Progenitor cell of endocrine pancreas (in vitro differentiated cells): ENCODE data around the gene NDUFC2. TPM values are rescaled to one million over a fixed set of nuclear protein-coding genes. Genes with fewer than 3 reads are reported as not detected.

Experiments used
- DNase-seq: peaks from one replicate; pipeline ENCODE4 v3.0.0; 2021; ENCODE audit warnings: low spot score; ENCODE audit not compliant: unreplicated experiment
- H3K27ac Mint-ChIP-seq: 2 replicates; pipeline ENCODE4 v1.8.0; 2021; ENCODE audit warnings: mild to moderate bottlenecking, moderate library complexity, mixed read lengths
- H3K27me3 Mint-ChIP-seq: 2 replicates; pipeline ENCODE4 v1.8.0; 2021; ENCODE audit warnings: mixed read lengths
- H3K36me3 Mint-ChIP-seq: 2 replicates; pipeline ENCODE4 v1.8.0; 2022; ENCODE audit warnings: mixed read lengths; ENCODE audit not compliant: insufficient read depth
- H3K4me1 Mint-ChIP-seq: 2 replicates; pipeline ENCODE4 v1.8.0; 2021; ENCODE audit warnings: low read depth, mixed read lengths
- H3K4me3 Mint-ChIP-seq: 2 replicates; pipeline ENCODE4 v1.8.0; 2021; ENCODE audit warnings: low read depth, mild to moderate bottlenecking, moderate library complexity, mixed read lengths
- H3K9me3 Mint-ChIP-seq: 2 replicates; pipeline ENCODE4 v1.8.0; 2021; ENCODE audit warnings: low read depth, mixed read lengths
- total RNA-seq: library from RNA; stranded (reverse); gene quantifications from 2 replicates; pipeline ENCODE4 v1.2.1, GENCODE V29; 2021
- TF ChIP-seq, protein P1 (sequence below): fragments of 200-600 bp; sonication (generic); IDR thresholded peaks from one replicate; pipeline ENCODE4 v1.5.0; 2021; ENCODE audit warnings: antibody characterized with exemption, mild to moderate bottlenecking; ENCODE audit not compliant: unreplicated experiment

The NDUFC2 gene
- total RNA-seq, 1 donor from 2014 or later, result 177 TPM

DNA sequence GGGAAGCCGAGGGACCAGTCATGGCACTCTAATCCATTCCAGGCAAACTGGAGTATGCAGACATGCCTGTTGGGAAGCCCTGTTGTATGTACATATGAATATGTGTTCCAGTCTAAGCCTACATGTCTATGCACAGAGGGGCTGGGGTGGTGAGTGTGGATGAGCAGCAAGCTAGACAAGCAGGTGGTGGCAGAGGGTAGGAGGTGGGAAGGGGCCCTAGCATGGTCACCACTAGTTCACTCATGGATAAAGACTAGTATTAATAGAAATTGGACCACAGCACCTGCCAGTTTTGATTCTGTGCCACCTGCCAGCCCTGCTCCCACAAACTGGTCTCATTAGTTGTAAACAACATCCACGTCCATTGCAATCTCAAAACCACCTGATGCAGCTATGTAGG is 14.5 kb downstream of the NDUFC2 start:
- H3K36me3 Mint-ChIP-seq, result peaks cover 13% of the 10 kb centered on the region
- TF ChIP-seq, protein P1, sequence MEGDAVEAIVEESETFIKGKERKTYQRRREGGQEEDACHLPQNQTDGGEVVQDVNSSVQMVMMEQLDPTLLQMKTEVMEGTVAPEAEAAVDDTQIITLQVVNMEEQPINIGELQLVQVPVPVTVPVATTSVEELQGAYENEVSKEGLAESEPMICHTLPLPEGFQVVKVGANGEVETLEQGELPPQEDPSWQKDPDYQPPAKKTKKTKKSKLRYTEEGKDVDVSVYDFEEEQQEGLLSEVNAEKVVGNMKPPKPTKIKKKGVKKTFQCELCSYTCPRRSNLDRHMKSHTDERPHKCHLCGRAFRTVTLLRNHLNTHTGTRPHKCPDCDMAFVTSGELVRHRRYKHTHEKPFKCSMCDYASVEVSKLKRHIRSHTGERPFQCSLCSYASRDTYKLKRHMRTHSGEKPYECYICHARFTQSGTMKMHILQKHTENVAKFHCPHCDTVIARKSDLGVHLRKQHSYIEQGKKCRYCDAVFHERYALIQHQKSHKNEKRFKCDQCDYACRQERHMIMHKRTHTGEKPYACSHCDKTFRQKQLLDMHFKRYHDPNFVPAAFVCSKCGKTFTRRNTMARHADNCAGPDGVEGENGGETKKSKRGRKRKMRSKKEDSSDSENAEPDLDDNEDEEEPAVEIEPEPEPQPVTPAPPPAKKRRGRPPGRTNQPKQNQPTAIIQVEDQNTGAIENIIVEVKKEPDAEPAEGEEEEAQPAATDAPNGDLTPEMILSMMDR, result no peak
- no peaks in the 10 kb centered on the region for H3K9me3 Mint-ChIP-seq
- H3K27me3 Mint-ChIP-seq, result no peaks in the 10 kb centered on the region
- DNase-seq, result no peak
- H3K27ac Mint-ChIP-seq, result no peak overlapping the region
- H3K4me3 Mint-ChIP-seq, result no peak overlapping the region
- H3K4me1 Mint-ChIP-seq, result no peaks in the 10 kb centered on the region

DNA sequence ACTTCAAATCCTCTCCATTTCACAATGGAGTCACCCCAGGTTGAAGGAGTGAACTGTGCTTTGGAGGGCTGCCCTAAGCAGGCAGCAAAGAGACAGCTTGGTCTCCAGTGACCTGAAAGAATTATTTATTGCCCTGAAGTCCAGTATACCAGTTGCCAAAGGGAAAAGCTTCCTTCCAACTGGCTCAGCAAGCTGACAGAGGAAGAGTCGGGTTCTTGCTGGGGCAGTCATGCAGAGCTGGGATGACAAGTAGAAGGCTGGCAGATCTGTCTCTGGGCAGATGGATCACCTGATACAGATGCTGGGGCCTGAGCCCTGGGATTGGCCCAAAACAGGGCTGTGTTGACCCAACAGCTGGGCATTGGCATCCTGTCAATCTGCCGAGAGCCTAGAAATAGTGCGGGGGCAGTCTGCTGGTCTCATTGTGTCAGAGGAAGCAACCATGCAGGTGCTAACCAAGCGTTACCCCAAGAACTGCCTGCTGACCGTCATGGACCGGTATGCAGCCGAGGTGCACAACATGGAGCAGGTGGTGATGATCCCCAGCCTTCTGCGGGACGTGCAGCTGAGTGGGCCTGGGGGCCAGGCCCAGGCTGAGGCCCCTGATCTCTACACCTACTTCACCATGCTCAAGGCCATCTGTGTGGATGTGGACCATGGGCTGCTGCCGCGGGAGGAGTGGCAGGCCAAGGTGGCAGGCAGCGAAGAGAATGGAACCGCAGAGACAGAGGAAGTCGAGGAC is 16.1 kb downstream of the NDUFC2 start, which contains the start of gene THRSP:
Gene THRSP, plus strand, starts transcription at position 422 of the 742 bp plus-strand sequence. Its CDS starts 21 bp downstream, at position 443.
- DNase-seq, result no peak
- peaks cover 9% of the 10 kb centered on the region for H3K36me3 Mint-ChIP-seq

GRCh38 chr11:78062671-78063070 is 17.0 kb downstream of the NDUFC2 start:
- TF ChIP-seq, protein P1, result no peak
- Mint-ChIP-seq H3K27ac (no peak overlapping the region), H3K4me1 (no peaks in the 10 kb centered on the region)

More for the DNA sequence above, 16.1 kb downstream of the NDUFC2 start, which contains the start of gene THRSP:
- Mint-ChIP-seq H3K9me3 (no peaks in the 10 kb centered on the region), H3K27me3 (no peaks in the 10 kb centered on the region), H3K4me1 (no peaks in the 10 kb centered on the region), H3K27ac (no peak within 1 kb of the TSS), H3K4me3 (no peak within 1 kb of the TSS)
- TF ChIP-seq, protein P1, result no peak

DNA sequence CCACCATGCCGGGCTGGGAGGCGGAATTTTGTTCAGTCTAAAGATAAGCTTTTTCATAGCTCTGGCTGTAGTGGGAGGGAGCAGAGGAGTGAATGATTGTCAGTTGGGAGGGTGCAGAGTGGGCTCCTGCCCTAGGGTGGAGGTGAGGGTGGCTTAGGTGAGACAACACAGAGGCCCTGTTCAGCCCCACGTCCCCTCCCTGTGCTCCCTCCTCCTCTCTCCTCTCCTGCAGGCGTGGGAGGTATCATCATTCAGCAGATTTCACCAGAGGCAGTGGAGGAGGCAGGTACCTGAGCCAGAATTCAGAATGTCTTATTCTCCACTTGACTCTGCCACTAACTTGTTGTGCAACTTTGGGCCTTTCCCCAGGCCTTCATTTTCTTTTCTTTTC is 17.7 kb downstream of the NDUFC2 start:
- no peak for DNase-seq
- Mint-ChIP-seq H3K36me3 (no peaks in the 10 kb centered on the region), H3K4me3 (no peak overlapping the region), H3K9me3 (no peaks in the 10 kb centered on the region), H3K4me1 (no peaks in the 10 kb centered on the region), H3K27ac (no peak overlapping the region), H3K27me3 (no peaks in the 10 kb centered on the region)
- TF ChIP-seq, protein P1, result no peak

More at GRCh38 chr11:78062671-78063070, 17.0 kb downstream of the NDUFC2 start:
- no peak for DNase-seq
- Mint-ChIP-seq H3K36me3 (peaks cover 4% of the 10 kb centered on the region), H3K4me3 (no peak overlapping the region), H3K27me3 (no peaks in the 10 kb centered on the region), H3K9me3 (no peaks in the 10 kb centered on the region)

GRCh38 chr11:78061088-78061920 is 18.4 kb downstream of the NDUFC2 start:
- H3K9me3 Mint-ChIP-seq, result no peaks in the 10 kb centered on the region
- no peak for DNase-seq
- no peak overlapping the region for H3K27ac Mint-ChIP-seq
- TF ChIP-seq, protein P1, result no peak
- no peaks in the 10 kb centered on the region for H3K4me1 Mint-ChIP-seq
- no peaks in the 10 kb centered on the region for H3K27me3 Mint-ChIP-seq
- no peaks in the 10 kb centered on the region for H3K36me3 Mint-ChIP-seq
- H3K4me3 Mint-ChIP-seq, result no peak overlapping the region
